Neuronal stem cell (in vitro differentiated cells): ENCODE measurements around the gene ATOSA.

Experiments
- DNase-seq: peaks from one replicate; pipeline ENCODE4 v3.0.0-alpha.2; 2013; ENCODE audit warnings: low spot score
- H2AFZ ChIP-seq: one replicate; pipeline ENCODE4 v1.6.1; 2013; ENCODE audit warnings: mild to moderate bottlenecking, low read length, inconsistent platforms
- H2AK5ac ChIP-seq: 2 replicates; pipeline ENCODE4 v1.6.1; 2013; ENCODE audit warnings: low read depth, mild to moderate bottlenecking, inconsistent platforms, low read length, moderate library complexity, mixed read lengths
- H2BK120ac ChIP-seq: 2 replicates; pipeline ENCODE4 v1.6.1; 2013; ENCODE audit warnings: low read depth, mild to moderate bottlenecking, inconsistent platforms, low read length, moderate library complexity, mixed read lengths
- H2BK12ac ChIP-seq: one replicate; pipeline ENCODE4 v1.6.1; 2013; ENCODE audit warnings: low read length, inconsistent platforms
- H2BK15ac ChIP-seq: 2 replicates; pipeline ENCODE4 v1.6.1; 2013; ENCODE audit warnings: mild to moderate bottlenecking, low read length, inconsistent platforms, mixed read lengths
- H2BK5ac ChIP-seq: one replicate; pipeline ENCODE4 v1.6.1; 2013; ENCODE audit warnings: inconsistent platforms, mild to moderate bottlenecking, low read length, moderate library complexity
- H3K14ac ChIP-seq: one replicate; pipeline ENCODE4 v1.6.1; 2013; ENCODE audit warnings: low read length, inconsistent platforms
- H3K18ac ChIP-seq: 2 replicates; pipeline ENCODE4 v1.6.1; 2013; ENCODE audit warnings: low read length, inconsistent platforms
- H3K23ac ChIP-seq: 2 replicates; pipeline ENCODE4 v1.6.1; 2013; ENCODE audit warnings: low read depth, mild to moderate bottlenecking, mixed read lengths, low read length, inconsistent platforms; ENCODE audit not compliant: poor library complexity
- H3K27ac ChIP-seq: replicated peaks from 3 replicates; pipeline ENCODE4 v1.5.1; 2013; ENCODE audit warnings: low read length, inconsistent platforms
- H3K27me3 ChIP-seq, 3 experiments: 2 replicates each; pipeline ENCODE4 v1.6.1; 2013; ENCODE audit warnings: low read length in 3 of 3, mild to moderate bottlenecking in 2 of 3, inconsistent platforms in 1 of 3, low read depth in 1 of 3, mixed read lengths in 1 of 3, moderate library complexity in 1 of 3; ENCODE audit not compliant: control insufficient read depth in 3 of 3, insufficient read depth in 3 of 3
- H3K36me3 ChIP-seq, 2 donors: replicated peaks in 1 of 2; 2 replicates each; pipeline ENCODE4 v1.6.1; 2013; ENCODE audit warnings: low read length in 2 of 2; ENCODE audit not compliant: control insufficient read depth in 2 of 2, insufficient read depth in 2 of 2
- H3K4ac ChIP-seq: 2 replicates; pipeline ENCODE4 v1.6.1; 2013; ENCODE audit warnings: inconsistent platforms, mild to moderate bottlenecking, low read length, moderate library complexity
- H3K4me1 ChIP-seq, 2 donors: 1 replicate in 1 of 2; 2 replicates in 1 of 2; pipeline ENCODE4 v1.6.1; 2013; ENCODE audit warnings: low read length in 2 of 2, low read depth in 1 of 2; ENCODE audit not compliant: control insufficient read depth in 2 of 2, insufficient read depth in 1 of 2
- H3K4me2 ChIP-seq: one replicate; pipeline ENCODE4 v1.6.1; 2013; ENCODE audit warnings: mild to moderate bottlenecking, low read length, inconsistent platforms; ENCODE audit not compliant: insufficient read depth, poor library complexity, severe bottlenecking
- H3K4me3 ChIP-seq, 2 donors: 2 replicates each; pipeline ENCODE4 v1.5.1; 2013; ENCODE audit warnings: low read length in 2 of 2, mild to moderate bottlenecking in 2 of 2, inconsistent platforms in 1 of 2, moderate library complexity in 1 of 2
- H3K79me1 ChIP-seq: one replicate; pipeline ENCODE4 v1.6.1; 2013; ENCODE audit warnings: low read depth, mild to moderate bottlenecking, inconsistent platforms, low read length, moderate library complexity
- H3K9ac ChIP-seq: one replicate; pipeline ENCODE4 v1.6.1; 2013; ENCODE audit warnings: mild to moderate bottlenecking, low read depth, low read length, inconsistent platforms; ENCODE audit not compliant: poor library complexity
- H3K9me3 ChIP-seq, 2 donors: replicated peaks in 1 of 2; 2 replicates each; pipeline versions ENCODE3 to v1.6.1; 2013; ENCODE audit warnings: low read length in 2 of 2, mild to moderate bottlenecking in 2 of 2, inconsistent platforms in 1 of 2, low read depth in 1 of 2, mixed read lengths in 1 of 2, moderate library complexity in 1 of 2; ENCODE audit not compliant: control insufficient read depth in 2 of 2, insufficient read depth in 1 of 2
- H4K8ac ChIP-seq: one replicate; pipeline ENCODE4 v1.6.1; 2013; ENCODE audit warnings: low read depth, mild to moderate bottlenecking, inconsistent platforms, low read length, moderate library complexity
- H4K91ac ChIP-seq: one replicate; pipeline ENCODE4 v1.6.1; 2013; ENCODE audit warnings: low read length, low read depth, mild to moderate bottlenecking, inconsistent platforms; ENCODE audit not compliant: poor library complexity
- whole genome bisulfite sequencing, 2 donors: extraction: QIAGEN DNeasy Blood & Tissue Kit; methylation state at CpG; one replicate each; pipeline ENCODE4 v1.1.7; 2013; ENCODE audit warnings: missing lambda C conversion rate in 2 of 2, mixed read lengths in 1 of 2; ENCODE audit not compliant: insufficient read length in 2 of 2, insufficient replicate concordance in 1 of 2; ENCODE audit errors: extremely low coverage in 2 of 2; 5-methylcytosine and 5-hydroxymethylcytosine counted together

The ATOSA gene

GRCh38 chr15:52645916-52646315 is 33.3 kb downstream of the ATOSA start:
- no peak overlapping the region for H3K4me2 ChIP-seq
- no peak overlapping the region for H2AK5ac ChIP-seq
- no peak overlapping the region for H4K8ac ChIP-seq
- H3K23ac ChIP-seq: no peak overlapping the region
- H3K18ac ChIP-seq: no peak overlapping the region
- H2BK12ac ChIP-seq: no peak overlapping the region
- no CpG with 5 or more reads among the region's 2 CpGs for WGBS, 2 donors
- no peak for DNase-seq
- peaks cover 0 to 3% of the 10 kb centered on the region in 2 donors for H3K36me3 ChIP-seq
- H3K9me3 ChIP-seq: no peaks in the 10 kb centered on the region
- H2BK5ac ChIP-seq: no peak overlapping the region
- no peak overlapping the region for H3K4ac ChIP-seq
- peaks cover 0 to 13% of the 10 kb centered on the region in 2 donors for H3K4me1 ChIP-seq
- H2BK120ac ChIP-seq: no peak overlapping the region
- no peak overlapping the region for H2AFZ ChIP-seq
- H3K27me3 ChIP-seq: no peaks in the 10 kb centered on the region
- no peak overlapping the region for H2BK15ac ChIP-seq
- no peak overlapping the region for H3K14ac ChIP-seq
- H3K4me3 ChIP-seq: no peak overlapping the region
- no peaks in the 10 kb centered on the region for H3K79me1 ChIP-seq
- no peak overlapping the region for H3K9ac ChIP-seq
- no peak overlapping the region for H3K27ac ChIP-seq
- no peak overlapping the region for H4K91ac ChIP-seq

- H3K9me3 ChIP-seq: no peaks in the 10 kb centered on the region
- no peak overlapping the region for H3K23ac ChIP-seq
- H3K79me1 ChIP-seq: no peaks in the 10 kb centered on the region
- no CpG with 5 or more reads among the region's 5 CpGs for WGBS, 2 donors
- peaks cover 0 to 3% of the 10 kb centered on the region in 2 donors for H3K36me3 ChIP-seq
- H3K4me3 ChIP-seq: no peak overlapping the region
- no peak overlapping the region for H2BK5ac ChIP-seq
- H3K4me1 ChIP-seq: no peaks in the 10 kb centered on the region
- H3K4me2 ChIP-seq: no peak overlapping the region
- no peak overlapping the region for H2AK5ac ChIP-seq
- no peaks in the 10 kb centered on the region for H3K27me3 ChIP-seq
- H3K14ac ChIP-seq: no peak overlapping the region
- no peak for DNase-seq
- H3K18ac ChIP-seq: no peak overlapping the region
- no peak overlapping the region for H2BK120ac ChIP-seq
- no peak overlapping the region for H3K9ac ChIP-seq
- H3K4ac ChIP-seq: no peak overlapping the region
- no peak overlapping the region for H3K27ac ChIP-seq
- no peak overlapping the region for H2BK15ac ChIP-seq
- no peak overlapping the region for H4K8ac ChIP-seq
- H2BK12ac ChIP-seq: no peak overlapping the region
- no peak overlapping the region for H2AFZ ChIP-seq
- H4K91ac ChIP-seq: no peak overlapping the region
Measured at GRCh38 chr15:52642386-52643361, 36.5 kb downstream of the ATOSA start.

DNA sequence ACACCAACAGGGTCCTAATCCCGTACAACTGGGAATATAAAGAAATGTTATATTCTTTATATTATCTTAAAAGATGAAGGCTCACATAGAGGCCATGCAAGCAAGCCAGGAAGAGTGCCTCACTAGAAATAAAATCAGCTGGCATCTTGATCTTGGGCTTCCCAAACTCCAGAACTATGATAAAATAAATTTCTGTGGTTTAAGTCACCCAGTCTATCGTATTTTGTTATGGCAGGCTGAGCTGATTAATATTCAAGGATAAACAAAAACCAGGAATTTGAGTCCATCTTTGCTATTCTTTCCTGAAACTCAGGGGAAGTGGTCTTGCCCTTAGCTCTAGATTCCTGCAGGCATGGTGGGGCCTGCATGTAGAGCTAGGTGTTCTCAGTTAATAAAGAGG is 42.7 kb downstream of the ATOSA start:
- no peak overlapping the region for H3K27ac ChIP-seq
- no peak overlapping the region for H4K8ac ChIP-seq
- no peak overlapping the region for H4K91ac ChIP-seq
- H3K4me3 ChIP-seq: no peak overlapping the region
- no CpG with 5 or more reads among the region's 2 CpGs for WGBS, 2 donors
- H3K4ac ChIP-seq: no peak overlapping the region
- peaks cover 0 to 2% of the 10 kb centered on the region in 2 donors for H3K4me1 ChIP-seq
- H2BK12ac ChIP-seq: no peak overlapping the region
- no peak overlapping the region for H3K9ac ChIP-seq
- DNase-seq: no peak
- no peak overlapping the region for H2BK15ac ChIP-seq
- H3K27me3 ChIP-seq: no peaks in the 10 kb centered on the region
- no peak overlapping the region for H3K14ac ChIP-seq
- no peak overlapping the region for H2AK5ac ChIP-seq
- H3K23ac ChIP-seq: no peak overlapping the region
- H3K36me3 ChIP-seq: no peaks in the 10 kb centered on the region
- H2AFZ ChIP-seq: no peak overlapping the region
- H3K4me2 ChIP-seq: no peak overlapping the region
- peaks cover 0 to 4% of the 10 kb centered on the region in 2 donors for H3K9me3 ChIP-seq
- no peak overlapping the region for H2BK5ac ChIP-seq
- no peak overlapping the region for H2BK120ac ChIP-seq
- no peaks in the 10 kb centered on the region for H3K79me1 ChIP-seq
- H3K18ac ChIP-seq: no peak overlapping the region

DNA sequence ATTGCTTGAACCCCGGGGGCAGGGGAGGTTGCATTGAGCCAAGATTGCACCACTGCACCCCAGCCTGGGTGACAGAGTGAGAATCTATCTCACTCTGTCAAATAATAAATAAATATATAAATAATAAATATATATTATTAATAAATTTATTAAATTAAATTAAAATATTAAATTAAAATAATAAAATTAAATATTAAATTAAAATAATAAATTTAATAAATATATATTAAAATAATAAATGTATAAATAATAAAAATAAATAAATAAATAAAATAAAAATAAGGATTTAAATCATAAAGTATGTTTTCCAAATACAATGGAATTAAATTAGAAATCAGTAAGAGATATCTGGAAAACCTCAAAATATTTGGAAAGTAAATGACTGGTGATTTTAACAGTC is 43.3 kb downstream of the ATOSA start:
- no peak overlapping the region for H2BK15ac ChIP-seq
- no peak overlapping the region for H3K27ac ChIP-seq
- H3K4me3 ChIP-seq: no peak overlapping the region
- no peak overlapping the region for H4K91ac ChIP-seq
- no peak overlapping the region for H3K4me2 ChIP-seq
- H3K9ac ChIP-seq: no peak overlapping the region
- no peaks in the 10 kb centered on the region for H3K36me3 ChIP-seq
- H3K4ac ChIP-seq: no peak overlapping the region
- no peak for DNase-seq
- no peak overlapping the region for H2AK5ac ChIP-seq
- H4K8ac ChIP-seq: no peak overlapping the region
- H3K27me3 ChIP-seq: no peaks in the 10 kb centered on the region
- H3K14ac ChIP-seq: no peak overlapping the region
- H3K18ac ChIP-seq: no peak overlapping the region
- H2BK120ac ChIP-seq: no peak overlapping the region
- no peak overlapping the region for H3K23ac ChIP-seq
- peaks cover 0 to 4% of the 10 kb centered on the region in 2 donors for H3K9me3 ChIP-seq
- H3K79me1 ChIP-seq: no peaks in the 10 kb centered on the region
- no peak overlapping the region for H2BK12ac ChIP-seq
- H2BK5ac ChIP-seq: no peak overlapping the region
- H2AFZ ChIP-seq: no peak overlapping the region
- no CpG with 5 or more reads among the region's 1 CpG for WGBS, 2 donors
- peaks cover 0 to 2% of the 10 kb centered on the region in 2 donors for H3K4me1 ChIP-seq
